HepG2 (cell line): Measurements from ENCODE around the gene SFMBT1. TPM values are rescaled to one million over a fixed set of nuclear protein-coding genes. Genes with fewer than 3 reads are reported as not detected.

Experiments used
- AGO2 ChIP-seq: fragments of 200-400 bp; formaldehyde crosslinking; optimal IDR thresholded peaks from 2 replicates; pipeline ENCODE3; 2017; ENCODE audit warnings: mild to moderate bottlenecking, low read depth, low read length, moderate library complexity
- MED1 ChIP-seq: sonication (generic); formaldehyde crosslinking; IDR thresholded peaks from 2 replicates; pipeline ENCODE4 v1.4.0; 2020; ENCODE audit warnings: missing genetic modification reagents
- MIXL1 ChIP-seq: IDR thresholded peaks from 2 replicates; pipeline ENCODE4 v1.6.1; 2016
- MTA1 ChIP-seq: sonication (generic); formaldehyde crosslinking; IDR thresholded peaks from 2 replicates; pipeline ENCODE4 v1.4.0; 2020; ENCODE audit warnings: missing genetic modification reagents, mild to moderate bottlenecking, borderline replicate concordance
- NFIB ChIP-seq: sonication (generic); formaldehyde crosslinking; IDR thresholded peaks from 2 replicates; pipeline ENCODE4 v1.9.0; 2021; ENCODE audit warnings: missing genetic modification reagents, mild to moderate bottlenecking, borderline replicate concordance
- PHF8 ChIP-seq: sonication (generic); formaldehyde crosslinking; IDR thresholded peaks from 2 replicates; pipeline ENCODE4 v1.5.0; 2020; ENCODE audit warnings: missing genetic modification reagents
- RBM39 ChIP-seq: fragments of 200-400 bp; formaldehyde crosslinking; IDR thresholded peaks from one replicate; pipeline ENCODE4 v1.6.1; 2018; ENCODE audit warnings: antibody characterized with exemption, mild to moderate bottlenecking, low read depth, low read length; ENCODE audit not compliant: poor library complexity, severe bottlenecking
- REXO4 ChIP-seq: sonication (generic); formaldehyde crosslinking; IDR thresholded peaks from 2 replicates; pipeline ENCODE4 v1.8.0; 2022; ENCODE audit warnings: missing genetic modification reagents, mild to moderate bottlenecking, borderline replicate concordance
- RNF2 ChIP-seq: fragments of 450-650 bp; conservative IDR thresholded peaks from 2 replicates; pipeline ENCODE4 v1.6.1; 2016; ENCODE audit warnings: low read depth
- SIN3A ChIP-seq: IDR thresholded peaks from 2 replicates; pipeline ENCODE4 v1.6.1; 2011; ENCODE audit warnings: low read depth, mild to moderate bottlenecking, control low read depth, low read length, borderline replicate concordance
- SRSF4 ChIP-seq: fragments of 200-400 bp; formaldehyde crosslinking; IDR thresholded peaks from one replicate; pipeline ENCODE4 v1.6.1; 2018; ENCODE audit warnings: mild to moderate bottlenecking, low read depth, low read length, moderate library complexity; ENCODE audit not compliant: poor library complexity, severe bottlenecking
- SSRP1 ChIP-seq: IDR thresholded peaks from 2 replicates; pipeline ENCODE4 v1.6.1; 2016; ENCODE audit warnings: control low read depth
- XBP1 ChIP-seq: sonication (generic); formaldehyde crosslinking; IDR thresholded peaks from 2 replicates; pipeline ENCODE4 v1.5.0; 2020; ENCODE audit warnings: missing genetic modification reagents
- ZBTB38 ChIP-seq: sonication (generic); formaldehyde crosslinking; IDR thresholded peaks from 2 replicates; pipeline ENCODE4 v1.5.1; 2020; ENCODE audit warnings: mild to moderate bottlenecking, missing genetic modification reagents
- ZMYM4 ChIP-seq: sonication (generic); formaldehyde crosslinking; IDR thresholded peaks from 2 replicates; pipeline ENCODE4 v1.8.1; 2023; ENCODE audit warnings: mild to moderate bottlenecking, missing genetic modification reagents
- ZNF329 ChIP-seq: sonication (generic); formaldehyde crosslinking; IDR thresholded peaks from 2 replicates; pipeline ENCODE4 v1.9.0; 2021; ENCODE audit warnings: low read depth, mild to moderate bottlenecking, missing genetic modification reagents
- polyA plus RNA-seq, 8 experiments: library from polyadenylated mRNA; depleted of rRNA in 3 of 8; stranded (reverse) in 7 of 8; unstranded in 1 of 8; fragments of >200 nt; fragmentation: Illumina TruSeq in 4 of 8; extraction: Trizol in 4 of 8; gene quantifications; 2 replicates each; pipeline versions ENCODE4 v1.2.1 to v1.2.3, GENCODE V29; 2011 to 2016; ENCODE audit warnings: low read depth in 4 of 8, missing spikeins in 1 of 8, mixed read lengths in 1 of 8; ENCODE audit not compliant: insufficient read depth in 1 of 8
- total RNA-seq, 5 experiments: library from RNA; depleted of rRNA; stranded (reverse); fragments of >200 nt; fragmentation: Illumina TruSeq; extraction: Trizol; gene quantifications; 2 replicates each; pipeline ENCODE4 v1.2.3, GENCODE V29; 2016; ENCODE audit warnings: low read depth in 1 of 5
- TF ChIP-seq, protein P1 (sequence below): sonication (generic); formaldehyde crosslinking; IDR thresholded peaks from 2 replicates; pipeline ENCODE4 v1.4.0; 2020; ENCODE audit warnings: missing genetic modification reagents, low read depth, mild to moderate bottlenecking, borderline replicate concordance
- TF ChIP-seq, protein P2 (sequence below): sonication (generic); formaldehyde crosslinking; IDR thresholded peaks from 2 replicates; pipeline ENCODE4 v1.9.0; 2021; ENCODE audit warnings: missing genetic modification reagents, borderline replicate concordance
- TF ChIP-seq, protein P3 (sequence below): sonication (generic); formaldehyde crosslinking; IDR thresholded peaks from 2 replicates; pipeline ENCODE4 v1.5.1; 2020; ENCODE audit warnings: missing genetic modification reagents, mild to moderate bottlenecking, borderline replicate concordance
- TF ChIP-seq, protein P4 (sequence below): sonication (generic); formaldehyde crosslinking; IDR thresholded peaks from 2 replicates; pipeline ENCODE4 v1.5.1; 2020; ENCODE audit warnings: mild to moderate bottlenecking, missing genetic modification reagents, borderline replicate concordance
- TF ChIP-seq, protein P5 (sequence below): sonication (generic); formaldehyde crosslinking; IDR thresholded peaks from 2 replicates; pipeline ENCODE4 v1.5.1; 2020; ENCODE audit warnings: missing genetic modification reagents, mild to moderate bottlenecking, borderline replicate concordance
- TF ChIP-seq, protein P6 (sequence below): sonication (generic); formaldehyde crosslinking; IDR thresholded peaks from 2 replicates; pipeline ENCODE4 v1.4.0; 2020; ENCODE audit warnings: missing genetic modification reagents

SFMBT1 gene
- total and polyA plus RNA-seq, 2 of the 13 experiments (the other 11 are each of a cell fraction or from before 2014, with no cell fraction given): 3.8 to 12.8 TPM

DNA sequence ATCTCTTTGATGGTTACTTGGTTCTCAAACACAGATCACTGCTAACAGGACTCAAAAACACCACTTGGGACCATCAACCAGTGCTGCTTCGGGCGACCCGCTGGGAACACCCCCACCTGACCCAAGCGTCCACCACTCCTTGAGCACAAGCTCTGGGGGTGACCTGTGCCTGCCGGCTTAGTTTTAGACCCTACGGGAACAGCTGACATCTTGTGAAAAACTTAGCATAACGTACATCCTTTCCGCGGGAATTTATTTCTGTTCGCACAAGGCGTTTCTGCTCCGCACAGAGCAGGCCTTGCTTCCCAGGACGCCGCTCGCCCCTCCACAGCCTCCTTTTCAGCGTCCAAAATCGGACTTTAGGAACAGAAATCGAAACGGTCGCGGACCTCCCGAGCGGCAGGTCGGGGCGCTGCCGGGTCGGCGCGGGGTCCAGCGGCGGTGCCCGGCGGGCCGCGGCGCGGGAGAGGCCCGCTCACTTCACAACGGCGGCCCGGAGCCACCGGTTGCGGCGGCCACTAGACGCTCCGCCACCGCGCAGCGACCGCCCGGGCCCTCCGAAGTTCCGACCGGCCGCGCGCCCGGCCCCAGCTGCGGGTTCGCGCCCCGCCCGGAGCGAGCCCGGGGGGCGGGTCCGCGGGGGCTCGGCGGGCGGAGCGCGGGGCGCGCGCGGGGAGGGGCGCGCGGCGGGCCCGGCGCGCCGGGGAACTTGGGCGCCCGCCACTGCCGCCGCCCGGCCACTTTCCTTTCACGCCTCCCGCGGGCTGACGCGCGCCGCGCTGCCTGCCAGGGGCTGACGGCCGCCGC, 959 bp downstream of the SFMBT1 start (continued):
- TF ChIP-seq, protein P1, sequence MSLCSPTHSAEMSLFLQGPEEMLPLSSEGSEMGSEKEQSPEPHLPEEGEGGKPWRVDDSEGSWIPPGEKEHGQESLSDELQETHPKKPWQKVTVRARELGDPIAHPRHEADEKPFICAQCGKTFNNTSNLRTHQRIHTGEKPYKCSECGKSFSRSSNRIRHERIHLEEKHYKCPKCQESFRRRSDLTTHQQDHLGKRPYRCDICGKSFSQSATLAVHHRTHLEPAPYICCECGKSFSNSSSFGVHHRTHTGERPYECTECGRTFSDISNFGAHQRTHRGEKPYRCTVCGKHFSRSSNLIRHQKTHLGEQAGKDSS: 0 out of 2 replicates have a peak, but pooled peaks have one; percentile 44
- TF ChIP-seq, protein P2, sequence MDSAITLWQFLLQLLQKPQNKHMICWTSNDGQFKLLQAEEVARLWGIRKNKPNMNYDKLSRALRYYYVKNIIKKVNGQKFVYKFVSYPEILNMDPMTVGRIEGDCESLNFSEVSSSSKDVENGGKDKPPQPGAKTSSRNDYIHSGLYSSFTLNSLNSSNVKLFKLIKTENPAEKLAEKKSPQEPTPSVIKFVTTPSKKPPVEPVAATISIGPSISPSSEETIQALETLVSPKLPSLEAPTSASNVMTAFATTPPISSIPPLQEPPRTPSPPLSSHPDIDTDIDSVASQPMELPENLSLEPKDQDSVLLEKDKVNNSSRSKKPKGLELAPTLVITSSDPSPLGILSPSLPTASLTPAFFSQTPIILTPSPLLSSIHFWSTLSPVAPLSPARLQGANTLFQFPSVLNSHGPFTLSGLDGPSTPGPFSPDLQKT: no peak
- TF ChIP-seq MED1 (CRISPR knock-in tag) (no peak), ZNF329 (CRISPR knock-in tag) (peak; percentile 41; the same call in 1 of the 2 replicates), SRSF4 (no peak), REXO4 (CRISPR knock-in tag) (no peak), XBP1 (CRISPR knock-in tag) (no peak), MTA1 (0 out of 2 replicates have a peak, but pooled peaks have one; percentile 22), AGO2 (peak; percentile 26), SSRP1 (no peak), SIN3A (0 out of 2 replicates have a peak, but pooled peaks have one; percentile 18), RNF2 (peak; percentile 42; the same call in 1 of the 2 replicates), RBM39 (no peak), ZMYM4 (no peak), PHF8 (CRISPR knock-in tag) (peak; percentile 52), MIXL1 (CRISPR knock-in tag) (no peak), ZBTB38 (CRISPR knock-in tag) (no peak), NFIB (CRISPR knock-in tag) (no peak)
- TF ChIP-seq, protein P3, sequence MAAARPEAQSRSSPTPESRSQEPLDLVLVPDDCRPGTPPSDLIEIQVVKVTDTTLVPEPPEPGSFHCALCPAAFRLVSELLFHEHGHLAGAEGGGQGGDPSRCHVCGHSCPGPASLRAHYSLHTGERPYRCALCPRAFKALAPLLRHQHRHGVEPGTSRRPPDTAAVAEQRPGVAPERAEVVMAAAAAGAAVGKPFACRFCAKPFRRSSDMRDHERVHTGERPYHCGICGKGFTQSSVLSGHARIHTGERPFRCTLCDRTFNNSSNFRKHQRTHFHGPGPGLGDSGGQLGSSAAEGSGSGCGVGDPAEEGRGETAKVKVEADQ (CRISPR knock-in tag): 0 out of 2 replicates have a peak, but pooled peaks have one; percentile 19
- TF ChIP-seq, protein P4, sequence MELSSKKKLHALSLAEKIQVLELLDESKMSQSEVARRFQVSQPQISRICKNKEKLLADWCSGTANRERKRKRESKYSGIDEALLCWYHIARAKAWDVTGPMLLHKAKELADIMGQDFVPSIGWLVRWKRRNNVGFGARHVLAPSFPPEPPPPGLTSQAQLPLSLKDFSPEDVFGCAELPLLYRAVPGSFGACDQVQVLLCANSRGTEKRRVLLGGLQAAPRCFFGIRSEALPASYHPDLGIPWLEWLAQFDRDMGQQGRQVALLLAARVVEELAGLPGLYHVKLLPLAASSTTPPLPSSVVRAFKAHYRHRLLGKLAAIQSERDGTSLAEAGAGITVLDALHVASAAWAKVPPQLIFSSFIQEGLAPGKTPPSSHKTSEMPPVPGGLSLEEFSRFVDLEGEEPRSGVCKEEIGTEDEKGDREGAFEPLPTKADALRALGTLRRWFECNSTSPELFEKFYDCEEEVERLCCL (CRISPR knock-in tag): no peak
- TF ChIP-seq, protein P5, sequence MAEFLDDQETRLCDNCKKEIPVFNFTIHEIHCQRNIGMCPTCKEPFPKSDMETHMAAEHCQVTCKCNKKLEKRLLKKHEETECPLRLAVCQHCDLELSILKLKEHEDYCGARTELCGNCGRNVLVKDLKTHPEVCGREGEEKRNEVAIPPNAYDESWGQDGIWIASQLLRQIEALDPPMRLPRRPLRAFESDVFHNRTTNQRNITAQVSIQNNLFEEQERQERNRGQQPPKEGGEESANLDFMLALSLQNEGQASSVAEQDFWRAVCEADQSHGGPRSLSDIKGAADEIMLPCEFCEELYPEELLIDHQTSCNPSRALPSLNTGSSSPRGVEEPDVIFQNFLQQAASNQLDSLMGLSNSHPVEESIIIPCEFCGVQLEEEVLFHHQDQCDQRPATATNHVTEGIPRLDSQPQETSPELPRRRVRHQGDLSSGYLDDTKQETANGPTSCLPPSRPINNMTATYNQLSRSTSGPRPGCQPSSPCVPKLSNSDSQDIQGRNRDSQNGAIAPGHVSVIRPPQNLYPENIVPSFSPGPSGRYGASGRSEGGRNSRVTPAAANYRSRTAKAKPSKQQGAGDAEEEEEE (CRISPR knock-in tag): no peak
- TF ChIP-seq, protein P6, sequence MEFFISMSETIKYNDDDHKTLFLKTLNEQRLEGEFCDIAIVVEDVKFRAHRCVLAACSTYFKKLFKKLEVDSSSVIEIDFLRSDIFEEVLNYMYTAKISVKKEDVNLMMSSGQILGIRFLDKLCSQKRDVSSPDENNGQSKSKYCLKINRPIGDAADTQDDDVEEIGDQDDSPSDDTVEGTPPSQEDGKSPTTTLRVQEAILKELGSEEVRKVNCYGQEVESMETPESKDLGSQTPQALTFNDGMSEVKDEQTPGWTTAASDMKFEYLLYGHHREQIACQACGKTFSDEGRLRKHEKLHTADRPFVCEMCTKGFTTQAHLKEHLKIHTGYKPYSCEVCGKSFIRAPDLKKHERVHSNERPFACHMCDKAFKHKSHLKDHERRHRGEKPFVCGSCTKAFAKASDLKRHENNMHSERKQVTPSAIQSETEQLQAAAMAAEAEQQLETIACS (CRISPR knock-in tag): peak; percentile 46; the same call in 1 of the 2 replicates
